BE2C (cell line): Measurements from ENCODE around the gene KIRREL2.

ENCODE experiments used
- DNase-seq: peaks from one replicate; pipeline ENCODE4 v3.0.0-alpha.2; 2020
- H3K27me3 ChIP-seq: fragments of 250-450 bp; sonication (Bioruptor Pico); 2 replicates; pipeline ENCODE4 v1.5.1; 2020; ENCODE audit warnings: mild to moderate bottlenecking
- H3K36me3 ChIP-seq: fragments of 250-450 bp; sonication (Bioruptor Pico); 2 replicates; pipeline ENCODE4 v1.5.1; 2020; ENCODE audit warnings: mild to moderate bottlenecking
- H3K4me1 ChIP-seq: fragments of 250-450 bp; sonication (Bioruptor Pico); 2 replicates; pipeline ENCODE4 v1.5.1; 2020
- H3K4me3 ChIP-seq: 2 replicates; pipeline ENCODE4 v1.5.1; 2011; ENCODE audit warnings: low read depth, low read length
- H3K9me3 ChIP-seq: fragments of 250-450 bp; sonication (Bioruptor Pico); 2 replicates; pipeline ENCODE4 v1.5.1; 2020
- TF ChIP-seq, protein P1 (sequence below): IDR thresholded peaks from 2 replicates; pipeline ENCODE4 v1.5.1; 2012; ENCODE audit warnings: mild to moderate bottlenecking, low read depth, low read length

KIRREL2 gene

DNA sequence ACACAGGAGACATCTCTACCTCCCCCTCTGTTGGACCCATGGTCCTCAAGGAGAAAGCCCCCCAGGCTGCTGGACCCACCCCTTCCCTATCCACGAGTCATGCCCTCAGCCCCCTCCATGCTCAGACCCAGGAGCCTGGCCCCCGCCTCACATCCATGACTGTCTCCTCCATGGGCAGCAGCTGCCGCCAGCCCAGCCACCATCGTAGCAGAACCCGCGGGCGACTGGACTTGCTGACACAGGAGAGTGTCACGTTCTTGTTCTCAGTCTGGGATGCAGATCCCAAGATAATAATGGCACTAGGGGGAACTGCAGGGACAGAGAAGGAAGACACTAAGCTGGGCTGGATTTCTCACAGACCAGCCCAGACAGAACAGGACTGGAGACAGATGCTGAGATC, 8.2 kb upstream of the KIRREL2 start:
- Histone ChIP-seq H3K4me3 (no peak overlapping the region), H3K36me3 (no peaks in the 10 kb centered on the region), H3K4me1 (no peaks in the 10 kb centered on the region), H3K27me3 (peaks cover 28% of the 10 kb centered on the region), H3K9me3 (no peaks in the 10 kb centered on the region)
- TF ChIP-seq, protein P1, sequence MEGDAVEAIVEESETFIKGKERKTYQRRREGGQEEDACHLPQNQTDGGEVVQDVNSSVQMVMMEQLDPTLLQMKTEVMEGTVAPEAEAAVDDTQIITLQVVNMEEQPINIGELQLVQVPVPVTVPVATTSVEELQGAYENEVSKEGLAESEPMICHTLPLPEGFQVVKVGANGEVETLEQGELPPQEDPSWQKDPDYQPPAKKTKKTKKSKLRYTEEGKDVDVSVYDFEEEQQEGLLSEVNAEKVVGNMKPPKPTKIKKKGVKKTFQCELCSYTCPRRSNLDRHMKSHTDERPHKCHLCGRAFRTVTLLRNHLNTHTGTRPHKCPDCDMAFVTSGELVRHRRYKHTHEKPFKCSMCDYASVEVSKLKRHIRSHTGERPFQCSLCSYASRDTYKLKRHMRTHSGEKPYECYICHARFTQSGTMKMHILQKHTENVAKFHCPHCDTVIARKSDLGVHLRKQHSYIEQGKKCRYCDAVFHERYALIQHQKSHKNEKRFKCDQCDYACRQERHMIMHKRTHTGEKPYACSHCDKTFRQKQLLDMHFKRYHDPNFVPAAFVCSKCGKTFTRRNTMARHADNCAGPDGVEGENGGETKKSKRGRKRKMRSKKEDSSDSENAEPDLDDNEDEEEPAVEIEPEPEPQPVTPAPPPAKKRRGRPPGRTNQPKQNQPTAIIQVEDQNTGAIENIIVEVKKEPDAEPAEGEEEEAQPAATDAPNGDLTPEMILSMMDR: no peak
- no peak for DNase-seq

DNA sequence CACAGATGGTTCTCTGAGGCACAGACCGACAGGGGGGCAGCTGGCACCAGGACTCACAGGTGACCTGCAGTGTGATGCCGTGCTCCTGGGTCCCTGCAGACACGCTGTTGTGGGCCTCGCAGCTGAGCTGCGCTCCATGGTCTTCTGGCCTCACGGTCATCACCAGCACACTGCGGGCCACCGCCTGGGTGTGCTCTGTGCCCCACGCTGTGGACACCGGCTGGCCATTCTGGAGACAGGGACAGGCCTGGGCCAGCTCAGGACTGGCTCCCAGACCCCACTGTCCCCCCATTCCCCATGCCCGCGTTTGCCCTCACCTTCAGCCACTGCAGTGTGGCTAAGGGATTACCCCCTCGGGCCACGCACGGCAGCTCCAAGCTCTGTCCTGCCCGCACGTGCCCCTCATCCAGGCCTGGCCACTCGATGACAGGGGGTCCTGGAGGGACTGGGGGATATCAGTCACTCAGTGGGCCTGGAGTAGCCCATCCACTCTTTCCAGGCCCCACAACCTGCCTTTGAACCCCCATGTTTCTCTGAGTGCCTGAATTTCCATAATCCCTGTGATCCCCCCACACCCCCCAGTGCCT, 7.7 kb upstream of the KIRREL2 start:
- DNase-seq: no peak
- peaks cover 28% of the 10 kb centered on the region for H3K27me3 ChIP-seq
- H3K4me3 ChIP-seq: no peak overlapping the region
- TF ChIP-seq, protein P1: no peak
- H3K4me1 ChIP-seq: no peaks in the 10 kb centered on the region
- no peaks in the 10 kb centered on the region for H3K36me3 ChIP-seq
- no peaks in the 10 kb centered on the region for H3K9me3 ChIP-seq

DNA sequence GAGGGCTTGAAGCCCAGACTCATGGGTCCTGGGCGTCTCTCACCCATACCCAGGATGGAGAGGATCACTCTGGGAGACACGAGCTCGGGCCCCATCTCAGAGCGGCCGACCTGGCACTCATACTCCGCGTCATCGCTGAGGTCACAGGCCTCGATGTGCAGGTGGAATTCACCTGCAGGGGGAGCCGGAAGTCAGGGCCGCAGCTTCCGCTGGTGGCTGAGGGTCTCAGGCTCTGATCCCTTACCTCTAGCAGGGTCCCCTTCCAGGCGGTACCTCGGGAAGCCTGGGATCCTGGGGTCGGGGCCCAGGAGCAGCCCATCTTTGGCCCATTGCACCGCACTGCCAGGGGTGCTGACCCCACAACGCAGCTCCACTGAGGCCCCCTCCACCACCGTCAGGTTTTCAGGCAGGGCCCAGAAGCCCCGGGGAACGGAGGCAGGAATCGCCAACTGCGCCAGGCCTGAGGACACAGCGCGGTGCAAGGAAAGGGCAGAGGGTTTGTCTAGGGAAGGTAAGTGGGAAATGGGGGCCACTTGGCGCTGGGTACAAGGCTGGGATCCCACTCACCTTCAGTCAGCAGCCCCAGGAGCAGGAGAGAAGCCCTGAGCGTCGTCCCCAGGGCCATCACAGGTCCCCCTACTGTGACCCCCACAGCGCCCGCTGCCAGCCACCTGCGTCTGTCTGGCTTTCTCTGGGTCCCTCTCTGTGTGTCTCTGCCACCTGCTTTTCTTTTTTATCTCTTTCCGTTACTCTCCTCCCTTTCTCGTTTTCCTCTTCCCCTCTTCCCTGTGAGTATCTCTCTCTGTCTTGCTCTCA, 5.3 kb upstream of the KIRREL2 start:
- Histone ChIP-seq H3K4me3 (no peak overlapping the region), H3K27me3 (peaks cover 4% of the 10 kb centered on the region), H3K4me1 (no peaks in the 10 kb centered on the region), H3K36me3 (no peaks in the 10 kb centered on the region), H3K9me3 (no peaks in the 10 kb centered on the region)
- TF ChIP-seq, protein P1: peak; percentile 60
- DNase-seq: peak; percentile 64

DNA sequence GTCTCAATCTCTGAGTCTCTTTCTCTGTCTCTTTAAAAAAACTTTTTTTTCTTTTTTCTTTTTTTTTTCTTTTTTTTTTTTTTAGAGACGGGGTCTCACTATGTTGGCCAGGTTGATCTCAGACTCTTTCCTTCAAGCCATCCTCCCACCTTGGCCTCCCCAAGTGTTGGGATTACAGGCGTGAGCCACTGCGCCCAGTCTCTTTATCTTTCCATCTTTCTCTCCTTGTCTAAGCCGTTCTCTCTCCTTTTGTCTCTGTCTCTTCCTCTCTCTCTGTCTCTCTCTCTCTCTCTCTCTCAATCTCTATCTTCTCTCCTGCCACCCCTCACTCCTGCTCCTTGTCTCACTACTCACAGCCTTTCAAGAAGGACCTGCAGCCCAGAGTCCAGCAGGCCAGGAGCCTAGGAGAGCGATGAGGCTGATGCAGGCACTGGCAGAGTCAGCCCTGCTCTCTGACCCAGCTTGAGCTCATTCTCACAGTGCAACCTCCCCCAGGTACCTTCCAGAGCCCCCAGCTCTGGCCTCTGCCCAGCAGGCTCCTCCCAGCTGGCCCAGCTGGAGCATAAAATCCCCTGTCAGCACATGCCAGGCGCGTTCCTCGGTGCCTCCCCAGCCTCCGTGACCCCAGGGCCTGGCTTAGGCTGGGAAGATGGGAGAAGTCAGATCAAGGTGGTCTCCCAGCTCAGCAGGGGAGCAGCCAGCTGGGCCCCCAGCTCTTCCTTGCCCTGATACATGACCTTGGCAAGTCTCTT, 4.5 kb upstream of the KIRREL2 start, which contains the start of gene NPHS1:
TSS of gene NPHS1 (minus strand) at position 476 of the 752 bp plus-strand sequence. CDS start 667 bp downstream, outside the sequence.
- no peak within 1 kb of the TSS for H3K4me3 ChIP-seq
- H3K9me3 ChIP-seq: no peaks in the 10 kb centered on the region
- H3K4me1 ChIP-seq: no peaks in the 10 kb centered on the region
- H3K27me3 ChIP-seq: no peaks in the 10 kb centered on the region
- TF ChIP-seq, protein P1: no peak
- DNase-seq: no peak
- no peaks in the 10 kb centered on the region for H3K36me3 ChIP-seq

DNA sequence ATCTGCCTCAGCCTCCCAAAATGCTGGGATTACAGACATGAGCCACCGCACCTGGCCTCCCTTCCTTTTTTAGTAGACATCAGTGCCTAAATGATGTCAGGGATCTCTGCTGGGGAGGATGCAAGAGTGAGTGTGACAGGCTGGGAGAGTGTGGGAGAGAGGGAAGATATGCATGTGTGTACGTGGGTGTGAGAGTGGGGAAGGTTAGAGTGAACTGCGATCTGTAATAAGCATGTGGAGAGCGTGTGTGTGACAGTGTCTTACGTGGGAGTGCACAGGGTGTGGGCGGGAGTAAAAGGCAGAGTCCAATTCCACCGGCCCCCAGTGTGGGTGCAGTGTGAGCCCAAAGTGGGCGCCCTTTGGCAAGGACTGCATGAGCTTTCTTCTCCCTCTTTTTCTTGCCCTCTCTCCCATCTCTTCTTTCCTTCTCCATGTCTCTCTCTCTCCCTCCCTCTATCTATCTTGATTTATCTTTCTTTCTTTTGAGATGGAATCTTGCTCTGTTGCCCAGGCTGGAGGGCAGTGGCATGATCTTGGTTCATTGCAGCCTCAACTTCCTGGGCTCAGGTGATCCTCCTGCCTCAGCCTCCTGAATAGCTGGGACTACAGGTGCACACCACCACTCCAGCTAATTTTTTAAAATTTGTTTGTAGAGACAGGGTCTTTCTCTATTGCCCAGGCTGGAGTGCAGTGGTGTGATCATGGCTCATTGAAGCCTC, 3.5 kb upstream of the KIRREL2 start:
- H3K4me1 ChIP-seq: no peaks in the 10 kb centered on the region
- no peaks in the 10 kb centered on the region for H3K27me3 ChIP-seq

More for the DNA sequence above, 3.5 kb upstream of the KIRREL2 start:
- Histone ChIP-seq H3K4me3 (no peak overlapping the region), H3K9me3 (no peaks in the 10 kb centered on the region), H3K36me3 (no peaks in the 10 kb centered on the region)
- TF ChIP-seq, protein P1: no peak
- no peak for DNase-seq
